GM19023 (cell line): ENCODE measurements around the gene NR3C2.

Experiments
- ATAC-seq: cut with Tn5 transposase; IDR thresholded peaks from one replicate; pipeline ENCODE4 v1.9.1; 2021; ENCODE audit warnings: mild to moderate bottlenecking, moderate library complexity; ENCODE audit not compliant: unreplicated experiment

The NR3C2 gene

GRCh38 chr4:148435654-148436406, 6.4 kb downstream of the NR3C2 start:
- ATAC-seq, result no peak

- no peak for ATAC-seq
These were observed 8.0 kb downstream of the NR3C2 start for GRCh38 chr4:148434075-148434773.

- no peak for ATAC-seq
These were observed 10.8 kb downstream of the NR3C2 start for GRCh38 chr4:148431401-148431800.

- no peak for ATAC-seq
These were observed 11.4 kb downstream of the NR3C2 start for GRCh38 chr4:148430854-148431253.

DNA sequence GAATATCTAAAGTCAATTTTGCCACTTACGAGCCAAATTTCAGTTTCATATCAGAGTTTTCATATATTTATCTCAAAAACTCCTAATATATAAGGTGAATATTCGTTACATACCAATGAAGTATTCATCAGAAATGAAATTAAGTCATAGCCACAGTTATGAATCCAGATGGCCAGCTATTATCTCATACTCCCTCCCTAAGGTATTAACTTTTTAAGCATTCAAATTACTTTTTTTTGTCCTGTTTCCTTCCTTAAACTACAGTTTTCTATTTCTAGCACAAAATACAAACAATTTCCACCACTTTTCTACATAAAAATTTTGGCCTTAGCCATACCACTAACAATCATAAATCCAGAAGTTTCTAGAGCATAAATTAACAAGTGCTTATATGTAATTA, 13.0 kb downstream of the NR3C2 start:
- no peak for ATAC-seq

DNA sequence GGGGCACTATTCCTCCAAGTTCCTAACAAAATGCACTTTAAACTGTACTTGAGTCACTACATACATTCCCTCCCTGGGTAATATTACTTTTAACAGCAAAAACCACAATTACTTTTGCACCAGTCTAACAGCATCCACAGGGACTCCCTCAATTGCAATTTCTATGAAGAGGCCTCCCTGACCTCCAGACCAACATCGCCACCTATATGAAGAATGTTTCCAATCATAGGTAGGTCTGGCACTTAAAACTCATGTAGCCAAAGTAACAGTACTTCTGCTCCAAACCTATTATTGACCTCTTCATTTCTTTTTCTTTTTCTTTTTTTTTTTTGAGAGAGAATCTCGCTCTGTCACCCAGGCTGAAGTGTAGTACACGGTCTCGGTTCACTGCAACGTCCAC, 15.6 kb downstream of the NR3C2 start:
- ATAC-seq, result no peak

DNA sequence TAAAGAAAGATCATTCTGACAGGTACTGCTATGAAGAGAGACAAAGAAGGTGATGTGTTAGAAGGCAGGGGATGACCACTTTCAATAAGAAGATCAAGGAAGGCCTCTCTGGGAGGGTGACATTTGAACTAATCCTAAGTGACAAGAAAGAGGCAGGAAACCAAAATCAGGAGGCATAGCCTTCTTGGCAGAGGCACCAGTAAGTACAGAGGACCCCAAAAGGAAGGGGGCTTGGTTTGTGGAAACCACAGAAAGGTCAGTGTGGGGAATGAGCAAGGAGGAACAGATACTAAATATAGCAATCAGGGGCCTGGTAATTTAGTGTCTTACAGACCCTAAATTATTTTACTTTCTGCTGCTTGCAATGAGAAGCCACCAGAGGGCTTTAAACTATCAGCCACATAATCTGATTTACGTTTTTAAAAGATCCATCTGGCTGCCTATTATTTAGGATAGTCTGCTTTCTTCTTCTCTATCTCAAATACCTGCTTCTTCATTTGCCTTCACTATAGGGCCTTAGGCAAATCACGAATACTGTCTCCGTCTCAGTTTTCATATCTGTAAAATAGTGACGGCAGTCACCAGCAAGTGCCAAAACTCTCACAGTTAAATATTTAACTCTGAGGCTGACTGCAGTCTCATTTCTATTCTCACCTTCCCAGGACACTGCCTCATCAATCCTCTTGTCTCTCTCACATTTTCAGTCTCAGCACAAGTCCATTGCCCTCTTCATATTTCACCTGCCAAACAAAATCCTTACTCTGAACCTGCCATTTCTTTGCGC, 16.7 kb downstream of the NR3C2 start:
- no peak for ATAC-seq

DNA sequence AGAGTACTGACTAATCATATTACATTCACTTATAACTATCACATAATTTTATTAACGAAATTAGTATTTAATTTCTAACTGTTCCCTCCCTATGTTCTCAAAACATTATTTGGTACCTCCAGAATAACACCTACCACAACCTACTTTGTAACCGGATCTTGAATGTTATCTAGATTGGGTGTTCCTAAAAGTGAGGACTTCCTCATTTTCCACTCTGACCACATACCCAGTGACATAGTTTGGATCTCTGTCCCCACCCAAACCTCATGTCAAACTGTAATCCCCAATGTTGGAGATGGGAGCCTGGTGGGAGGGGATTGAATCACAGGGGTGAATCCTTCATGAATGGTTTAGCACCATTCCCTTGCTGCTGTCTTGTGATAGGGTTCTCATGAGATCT, 21.8 kb downstream of the NR3C2 start:
- no peak for ATAC-seq

DNA sequence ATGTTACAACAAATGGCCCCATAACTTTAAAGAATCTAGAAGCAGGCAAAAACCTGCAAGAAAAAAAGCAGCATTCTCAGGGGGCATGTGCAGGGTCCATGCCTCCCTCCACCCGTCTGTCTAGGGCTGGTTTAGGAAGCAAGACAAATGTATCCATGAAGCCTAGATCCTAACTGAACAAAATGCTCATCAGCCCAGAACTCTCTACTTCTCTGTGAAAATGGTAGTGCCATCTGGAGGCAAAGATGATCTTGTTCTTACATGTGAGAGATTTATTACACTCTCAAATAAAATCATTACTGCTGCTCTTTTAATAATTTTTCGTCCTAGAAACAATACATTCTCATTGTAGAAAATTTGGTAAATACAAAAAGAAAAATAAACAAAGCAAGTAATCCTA, 26.7 kb downstream of the NR3C2 start:
- no peak for ATAC-seq

DNA sequence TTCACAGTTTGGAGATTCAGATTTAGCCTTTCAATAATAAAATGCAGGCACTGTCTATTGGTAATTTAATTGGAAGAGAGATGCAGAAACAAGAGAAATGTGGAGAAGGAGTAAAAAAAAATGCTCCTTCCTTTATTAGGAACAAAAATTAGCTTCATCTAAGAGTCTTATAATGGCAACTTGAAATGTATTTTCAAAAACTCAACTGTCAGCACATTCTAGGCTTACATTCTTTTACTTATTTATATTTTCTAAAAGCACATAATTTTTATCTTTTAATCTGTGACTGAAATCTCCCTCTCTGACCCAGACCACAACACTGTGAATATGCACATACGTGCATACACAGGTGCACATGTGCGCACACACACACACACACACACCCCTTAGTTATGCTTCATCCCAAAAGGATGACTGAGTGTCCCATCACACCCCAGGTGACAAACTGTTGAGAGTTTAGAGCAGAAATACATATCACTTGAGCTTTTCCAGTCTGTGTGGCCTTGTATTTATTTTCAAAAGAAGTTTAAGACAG, 29.7 kb downstream of the NR3C2 start:
- ATAC-seq, result no peak

DNA sequence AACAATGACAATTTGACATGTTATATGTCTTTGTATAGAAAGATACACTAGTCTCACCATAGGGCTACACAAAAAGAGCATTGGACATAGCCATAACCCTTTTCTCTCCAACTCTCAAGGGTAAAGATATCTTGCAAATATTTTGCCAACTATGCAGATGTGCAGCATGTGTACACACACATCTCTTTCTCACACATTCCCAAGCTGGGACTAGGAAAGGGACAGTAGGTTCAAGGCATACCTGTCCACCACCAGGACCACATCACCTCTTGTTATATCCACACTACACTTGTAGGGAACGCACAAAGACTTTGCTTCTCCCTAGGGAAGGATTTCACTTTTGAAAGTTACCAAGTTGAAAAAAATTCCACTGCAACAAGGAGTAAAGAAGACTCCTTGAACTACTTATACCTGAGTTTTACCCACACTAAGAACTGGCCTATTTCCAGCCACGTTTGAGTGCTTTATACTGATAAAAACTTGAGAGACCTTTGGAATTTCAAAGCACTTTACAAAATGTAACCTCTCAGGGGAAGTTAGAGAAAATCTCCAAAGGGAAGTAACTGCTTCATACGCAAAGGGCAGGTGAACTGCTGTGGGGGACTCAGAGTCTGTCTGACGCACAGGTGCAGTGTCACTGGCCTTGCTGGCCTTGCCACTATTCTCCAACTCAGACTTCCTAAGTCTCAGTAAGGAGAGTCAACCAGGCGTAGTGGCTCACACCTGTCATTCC, 36.9 kb downstream of the NR3C2 start:
- no peak for ATAC-seq

GRCh38 chr4:148398988-148399387, 43.2 kb downstream of the NR3C2 start:
- no peak for ATAC-seq

DNA sequence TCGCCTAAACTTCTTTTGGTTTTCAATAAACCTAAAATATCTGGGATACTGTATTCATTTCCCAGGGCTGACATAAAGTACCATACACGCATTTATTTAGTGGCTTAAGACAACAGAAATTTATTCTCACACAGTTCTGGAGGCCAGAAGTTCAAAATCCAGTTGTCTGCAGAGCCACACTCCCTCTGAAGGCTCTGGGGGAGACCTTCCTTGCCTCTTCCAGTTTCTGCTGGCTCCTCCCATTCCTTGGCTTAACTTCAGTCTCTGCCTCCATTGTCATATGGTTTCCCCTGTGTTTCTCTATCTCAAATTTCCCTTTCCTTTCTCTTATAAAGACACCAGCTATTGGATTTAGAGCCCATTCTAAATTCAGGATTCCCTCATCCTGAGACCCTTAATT, 44.4 kb downstream of the NR3C2 start:
- ATAC-seq, result no peak

DNA sequence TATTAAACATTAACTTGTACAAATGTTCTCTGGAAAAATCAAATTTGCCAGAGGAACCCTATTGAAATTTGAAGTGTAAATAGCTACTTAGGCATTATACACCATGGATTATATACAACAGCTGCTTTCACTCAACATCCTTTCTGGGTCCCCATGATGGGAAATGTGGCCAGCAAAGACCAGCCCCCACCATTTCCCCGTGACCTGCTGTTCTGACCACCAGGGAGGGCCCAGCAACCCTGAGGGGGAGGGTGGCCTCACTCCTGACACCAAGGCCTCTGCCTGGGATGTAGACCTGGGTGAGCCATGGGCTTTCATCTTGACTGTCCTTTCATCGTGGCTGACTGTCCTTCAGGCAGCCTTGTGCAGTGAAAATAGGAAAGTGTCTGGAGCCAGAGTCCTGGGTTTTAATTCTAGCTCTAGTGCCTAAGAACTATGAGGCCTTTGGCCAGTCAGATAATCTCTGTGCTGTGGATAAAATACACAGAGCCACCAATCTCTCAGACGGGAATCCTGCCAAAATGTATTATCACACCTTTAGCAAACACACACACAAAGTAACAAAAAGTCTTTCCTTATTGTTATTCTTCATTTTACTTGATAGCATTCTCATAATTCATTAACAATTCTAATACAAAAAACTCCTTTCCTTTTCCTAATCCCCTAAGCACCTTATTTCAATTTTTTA, 45.1 kb downstream of the NR3C2 start:
- ATAC-seq, result no peak

- no peak for ATAC-seq
These were observed 46.4 kb downstream of the NR3C2 start for GRCh38 chr4:148395771-148396170.

DNA sequence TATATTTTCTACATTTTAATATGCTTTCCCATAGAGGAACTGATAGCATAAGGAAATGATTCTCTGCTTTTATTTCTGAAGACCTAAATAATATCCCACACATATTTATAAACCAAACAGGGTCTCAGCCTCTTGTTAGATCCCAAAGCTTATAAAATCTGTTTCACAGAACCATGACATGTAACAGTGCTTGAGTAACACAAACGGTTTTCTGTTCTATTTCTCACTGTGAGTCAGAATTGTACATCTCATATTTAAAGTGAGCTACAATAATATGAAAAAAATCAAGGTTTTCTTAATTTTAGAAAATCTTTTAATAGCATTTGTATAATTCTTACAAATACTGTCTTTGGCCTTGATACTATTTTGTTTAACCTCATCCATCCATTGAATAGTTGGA, 51.2 kb downstream of the NR3C2 start:
- no peak for ATAC-seq

- no peak for ATAC-seq
These were observed 51.9 kb downstream of the NR3C2 start for GRCh38 chr4:148390311-148390710.

DNA sequence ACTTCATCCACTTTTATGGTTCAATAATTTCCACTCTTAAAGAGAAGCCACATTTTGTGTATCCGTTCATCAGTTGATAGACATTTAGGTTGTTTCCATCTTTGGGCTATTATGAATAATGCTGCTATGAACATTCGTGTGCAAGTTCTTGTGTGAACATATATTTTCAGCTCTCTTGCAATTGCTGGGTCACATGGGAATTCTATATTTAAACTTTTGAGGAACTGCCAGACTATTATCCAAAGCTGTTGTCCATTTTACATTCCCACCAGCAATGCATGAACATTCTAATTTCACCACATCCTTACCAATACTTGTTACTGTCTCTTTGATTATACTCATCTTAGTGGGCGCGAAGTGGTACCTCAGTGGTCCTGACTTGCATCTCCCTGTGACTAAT, 61.9 kb downstream of the NR3C2 start:
- ATAC-seq, result no peak

DNA sequence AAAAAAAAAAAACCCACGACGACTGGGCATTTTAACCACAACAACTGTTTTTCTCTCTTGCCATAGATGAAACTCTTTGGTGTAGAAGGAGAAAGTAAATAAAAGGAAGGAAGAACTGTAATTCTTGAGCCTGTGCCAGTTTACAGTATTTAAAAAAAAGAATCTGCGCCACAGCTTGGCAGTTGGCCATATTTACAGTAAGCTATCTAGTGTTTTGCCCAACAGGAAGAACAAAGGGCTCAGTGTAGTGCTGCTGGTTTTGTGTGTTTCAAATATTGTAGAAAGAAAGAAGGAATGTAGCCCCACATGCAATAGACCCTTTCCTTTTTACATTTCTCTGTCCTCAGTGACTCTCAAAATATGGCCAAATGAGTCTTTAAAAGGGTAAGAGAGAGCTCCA, 66.1 kb downstream of the NR3C2 start:
- no peak for ATAC-seq

GRCh38 chr4:148375584-148375983, 66.6 kb downstream of the NR3C2 start:
- ATAC-seq, result no peak
